Epithelial cell of esophagus (primary cell): ENCODE measurements around the gene FAM193A.
"Not testable (repeated sequence)": the region's sequence is repeated elsewhere in the genome, so short reads cannot be mapped to it uniquely, and the experiment has no call there.

Source experiments
- DNase-seq: peaks from one replicate; pipeline ENCODE4 v3.0.0; 2010; ENCODE audit warnings: low read depth
- H3K4me3 ChIP-seq: 2 replicates; pipeline ENCODE4 v1.5.1; 2011; ENCODE audit warnings: mild to moderate bottlenecking, low read length, control low read depth
- TF ChIP-seq, protein P1 (sequence below): IDR thresholded peaks from 2 replicates; pipeline ENCODE4 v1.5.1; 2011; ENCODE audit warnings: low read depth, mild to moderate bottlenecking, low read length, control low read depth, inconsistent platforms; ENCODE audit not compliant: insufficient read depth; ENCODE audit errors: missing control alignments

Gene FAM193A

GRCh38 chr4:2507259-2507658, 29.2 kb upstream of the FAM193A start:
- no peak overlapping the region for H3K4me3 ChIP-seq
- DNase-seq = no peak
- TF ChIP-seq, protein P1, sequence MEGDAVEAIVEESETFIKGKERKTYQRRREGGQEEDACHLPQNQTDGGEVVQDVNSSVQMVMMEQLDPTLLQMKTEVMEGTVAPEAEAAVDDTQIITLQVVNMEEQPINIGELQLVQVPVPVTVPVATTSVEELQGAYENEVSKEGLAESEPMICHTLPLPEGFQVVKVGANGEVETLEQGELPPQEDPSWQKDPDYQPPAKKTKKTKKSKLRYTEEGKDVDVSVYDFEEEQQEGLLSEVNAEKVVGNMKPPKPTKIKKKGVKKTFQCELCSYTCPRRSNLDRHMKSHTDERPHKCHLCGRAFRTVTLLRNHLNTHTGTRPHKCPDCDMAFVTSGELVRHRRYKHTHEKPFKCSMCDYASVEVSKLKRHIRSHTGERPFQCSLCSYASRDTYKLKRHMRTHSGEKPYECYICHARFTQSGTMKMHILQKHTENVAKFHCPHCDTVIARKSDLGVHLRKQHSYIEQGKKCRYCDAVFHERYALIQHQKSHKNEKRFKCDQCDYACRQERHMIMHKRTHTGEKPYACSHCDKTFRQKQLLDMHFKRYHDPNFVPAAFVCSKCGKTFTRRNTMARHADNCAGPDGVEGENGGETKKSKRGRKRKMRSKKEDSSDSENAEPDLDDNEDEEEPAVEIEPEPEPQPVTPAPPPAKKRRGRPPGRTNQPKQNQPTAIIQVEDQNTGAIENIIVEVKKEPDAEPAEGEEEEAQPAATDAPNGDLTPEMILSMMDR = no peak

GRCh38 chr4:2507855-2508254, 28.6 kb upstream of the FAM193A start:
- TF ChIP-seq, protein P1 = no peak
- H3K4me3 ChIP-seq = no peak overlapping the region
- no peak for DNase-seq

GRCh38 chr4:2510351-2511259, 25.8 kb upstream of the FAM193A start:
- TF ChIP-seq, protein P1 = no peak
- no peak overlapping the region for H3K4me3 ChIP-seq
- DNase-seq = no peak

- DNase-seq = no peak
- TF ChIP-seq, protein P1 = no peak
- no peak overlapping the region for H3K4me3 ChIP-seq
These were observed 24.8 kb upstream of the FAM193A start for GRCh38 chr4:2511645-2512131.

DNA sequence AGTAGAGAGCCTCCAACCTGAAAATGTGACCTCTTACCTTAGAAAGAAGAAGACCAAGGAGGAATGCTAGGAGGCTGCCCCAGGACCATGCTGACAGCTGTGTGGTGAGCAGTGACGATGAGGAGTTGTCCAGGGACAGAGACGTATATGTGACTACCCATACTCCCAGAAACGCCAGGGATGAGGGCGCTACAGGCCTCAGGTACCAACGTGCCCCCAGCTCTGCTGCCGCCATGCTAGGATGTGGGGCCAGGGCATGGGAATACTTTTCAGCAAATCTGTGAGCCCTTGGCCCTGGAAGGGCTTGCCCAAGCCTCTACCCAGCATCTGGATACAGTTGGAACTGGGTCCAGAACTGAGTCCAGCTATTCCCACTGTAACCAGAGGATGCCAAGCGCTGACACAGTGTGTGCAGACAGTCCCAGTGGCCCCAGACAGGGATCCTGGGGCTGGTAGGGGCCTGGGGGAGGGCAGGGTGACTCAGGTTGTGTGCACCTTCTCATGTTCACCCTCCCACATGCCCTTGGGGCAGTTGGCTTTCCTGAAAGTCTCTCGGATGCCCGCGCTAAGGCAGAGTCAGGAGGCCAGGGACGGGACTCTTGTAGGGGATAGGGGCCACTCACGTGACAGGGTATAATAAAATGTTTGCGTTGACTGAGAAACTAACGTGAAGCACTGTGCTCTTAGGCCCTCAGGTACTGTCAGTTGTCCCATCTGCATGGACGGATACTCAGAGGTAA, 23.9 kb upstream of the FAM193A start:
- no peak for DNase-seq
- TF ChIP-seq, protein P1 = no peak
- no peak overlapping the region for H3K4me3 ChIP-seq

DNA sequence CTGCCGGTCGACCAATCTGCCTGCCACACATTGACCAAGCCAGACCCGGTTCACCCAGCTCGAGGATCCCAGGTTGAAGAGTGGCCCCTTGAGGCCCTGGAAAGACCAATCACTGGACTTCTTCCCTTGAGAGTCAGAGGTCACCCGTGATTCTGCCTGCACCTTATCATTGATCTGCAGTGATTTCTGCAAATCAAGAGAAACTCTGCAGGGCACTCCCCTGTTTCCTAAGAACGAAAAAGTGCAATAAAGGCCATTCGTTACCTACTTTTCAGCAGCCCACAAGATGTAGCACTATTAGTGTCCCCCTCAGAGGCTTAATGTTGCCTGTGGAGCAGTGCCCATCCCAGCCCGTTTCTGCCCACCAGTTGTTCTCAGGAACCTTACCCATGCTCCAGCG, 22.3 kb upstream of the FAM193A start:
- not testable (repeated sequence) for DNase-seq, H3K4me3 ChIP-seq

GRCh38 chr4:2514944-2515343, 21.5 kb upstream of the FAM193A start:
- not testable (repeated sequence) for DNase-seq, H3K4me3 ChIP-seq
